Panc1 (cell line): ENCODE results near the gene GRIN2B. TPM values are rescaled to one million over a fixed set of nuclear protein-coding genes. Genes with fewer than 3 reads are reported as not detected.

Source experiments
- ATAC-seq: fragments of 200-7000 bp; cut with Tn5 transposase; 2 replicates; pipeline ENCODE4 v1.9.1; 2020; ENCODE audit warnings: mild to moderate bottlenecking, moderate library complexity
- BruUV-seq: library from RNA; stranded (reverse); fragments of 400-500 nt; replicated peaks from 2 replicates; lab custom pipeline; 2021; lab: Mats Ljungman, UMichigan
- CTCF ChIA-PET: fragments of 300-600 bp; sonication (Branson Sonifier 250); formaldehyde crosslinking; loops from one replicate; lab custom pipeline; 2022; ENCODE audit warnings: antibody characterized with exemption; lab: Charles Lee
- POLR2A ChIA-PET: fragments of 300-600 bp; sonication (Branson Sonifier 250); formaldehyde crosslinking; loops from one replicate; lab custom pipeline; 2022; ENCODE audit warnings: antibody characterized with exemption; lab: Charles Lee
- DNase-seq: peaks from one replicate; pipeline ENCODE4 v3.0.0-alpha.2; 2010; ENCODE audit warnings: low read depth, low spot score
- H3K27ac ChIP-seq: 2 replicates; pipeline ENCODE4 v1.5.1; 2011; ENCODE audit warnings: mild to moderate bottlenecking, low read length, inconsistent platforms
- H3K27me3 ChIP-seq: fragments of 200-500 bp; sonication (Bioruptor generic); 2 replicates; pipeline ENCODE4 v1.6.0; 2014; ENCODE audit warnings: low read length, inconsistent platforms; ENCODE audit not compliant: control insufficient read depth, insufficient read depth
- H3K36me3 ChIP-seq: fragments of 200-500 bp; sonication (Bioruptor generic); 2 replicates; pipeline ENCODE4 v1.5.1; 2014; ENCODE audit warnings: inconsistent platforms, mild to moderate bottlenecking, low read length, moderate library complexity; ENCODE audit not compliant: control insufficient read depth, insufficient read depth
- H3K4me1 ChIP-seq: 2 replicates; pipeline ENCODE4 v1.5.1; 2011; ENCODE audit warnings: inconsistent platforms, mild to moderate bottlenecking, low read length, moderate library complexity; ENCODE audit not compliant: control insufficient read depth, insufficient read depth
- H3K4me3 ChIP-seq, 2 experiments: 2 replicates each; pipeline ENCODE4 v1.5.1; 2011 to 2012; ENCODE audit warnings: low read depth in 2 of 2, low read length in 2 of 2, mild to moderate bottlenecking in 2 of 2, inconsistent platforms in 1 of 2, moderate library complexity in 1 of 2
- H3K9me3 ChIP-seq: fragments of 200-500 bp; sonication (Bioruptor generic); 2 replicates; pipeline ENCODE4 v1.5.1; 2014; ENCODE audit warnings: low read depth, mild to moderate bottlenecking, inconsistent platforms, low read length, moderate library complexity; ENCODE audit not compliant: control insufficient read depth, insufficient read depth
- CTCF ChIP-seq: fragments of 450-650 bp; IDR thresholded peaks from 2 replicates; pipeline ENCODE4 v1.5.1; 2017; ENCODE audit warnings: mild to moderate bottlenecking
- POLR2AphosphoS5 ChIP-seq: IDR thresholded peaks from 2 replicates; pipeline ENCODE4 v1.6.1; 2012; ENCODE audit warnings: mild to moderate bottlenecking, low read depth, low read length, moderate library complexity
- REST ChIP-seq, 2 experiments: IDR thresholded peaks; 2 replicates each; pipeline ENCODE4 v1.6.1; 2011 to 2012; ENCODE audit warnings: low read depth in 2 of 2, control low read depth in 1 of 2, low read length in 1 of 2, mild to moderate bottlenecking in 1 of 2, moderate library complexity in 1 of 2; ENCODE audit not compliant: insufficient read depth in 1 of 2
- SIN3A ChIP-seq: IDR thresholded peaks from 2 replicates; pipeline ENCODE4 v1.6.1; 2012; ENCODE audit warnings: low read depth, mild to moderate bottlenecking, low read length, moderate library complexity, borderline replicate concordance; ENCODE audit not compliant: insufficient read depth
- TCF7L2 ChIP-seq: IDR thresholded peaks from 2 replicates; pipeline ENCODE4 v1.6.1; 2011; ENCODE audit warnings: mild to moderate bottlenecking, low read depth, low read length, inconsistent platforms
- in situ Hi-C: cut with HindIII; loops from 2 replicates; pipeline ENCODE4 v1.10.0; 2016; ENCODE audit warnings: low sequenced_read_pairs, low pct_unique_long_range_greater_than_20kb
- intact Hi-C: fragments of 100-400 bp; cut with micrococcal nuclease; formaldehyde crosslinking; loops from one replicate; pipeline ENCODE4 v1.10.0; 2022; ENCODE audit not compliant: unreplicated experiment
- total RNA-seq: library from RNA; stranded (reverse); gene quantifications from one replicate; pipeline ENCODE4 v1.2.1, GENCODE V29; 2021; ENCODE audit not compliant: unreplicated experiment

The GRIN2B gene
- total RNA-seq, 1 experiment from 2014 or later: not detected

GRCh38 chr12:13986031-13986430, 4.6 kb upstream of the GRIN2B start:
- H3K9me3 ChIP-seq: no peaks in the 10 kb centered on the region
- in situ Hi-C loops: no loop called here
- no peak overlapping the region for H3K27ac ChIP-seq
- no peak for TF ChIP-seq TCF7L2
- no peak for TF ChIP-seq SIN3A
- no peak for TF ChIP-seq REST (IDR thresholded peaks at IDR 0.05; ENCODE audit: insufficient read depth in 1 of 2, low read depth in 2 of 2, low read length in 1 of 2)
- TF ChIP-seq CTCF: no peak
- TF ChIP-seq POLR2AphosphoS5: no peak
- DNase-seq: no peak
- intact Hi-C loops: no loop called here
- BruUV-seq: no TSS peak
- no peak for ATAC-seq
- ChIA-PET POLR2A (no interaction called here), CTCF (no interaction called here)
- H3K36me3 ChIP-seq: peaks cover 3% of the 10 kb centered on the region; the same call in 1 of the 2 replicates
- H3K4me1 ChIP-seq: no peaks in the 10 kb centered on the region
- H3K4me3 ChIP-seq: no peak overlapping the region
- no peaks in the 10 kb centered on the region; the same call in 1 of the 2 replicates for H3K27me3 ChIP-seq

GRCh38 chr12:13981990-13982389, 588 bp upstream of the GRIN2B start:
- in situ Hi-C loops: no loop called here
- intact Hi-C loops: no loop called here
- TF ChIP-seq CTCF (0 out of 2 replicates have a peak, but pooled peaks have one; percentile 10), SIN3A (no peak)
- no peak for DNase-seq
- H3K9me3 ChIP-seq: no peaks in the 10 kb centered on the region
- no TSS peak for BruUV-seq
- H3K4me1 ChIP-seq: no peaks in the 10 kb centered on the region
- H3K27ac ChIP-seq: no peak overlapping the region
- ChIA-PET CTCF (no interaction called here), POLR2A (no interaction called here)
- no peak overlapping the region for H3K4me3 ChIP-seq
- peaks cover 7% of the 10 kb centered on the region; the same call in 1 of the 2 replicates for H3K27me3 ChIP-seq
- peaks cover 3% of the 10 kb centered on the region; the same call in 1 of the 2 replicates for H3K36me3 ChIP-seq
- ATAC-seq: no peak
